NT2/D1 (cell line): Measurements from ENCODE around the gene CC2D2A.

Experiments used
- DNase-seq: peaks from one replicate; pipeline ENCODE4 v3.0.0-alpha.2; 2011; ENCODE audit warnings: low read depth, low spot score
- H3K27me3 ChIP-seq: 2 replicates; pipeline ENCODE4 v1.6.0; 2011; ENCODE audit warnings: mild to moderate bottlenecking; ENCODE audit not compliant: insufficient read length, insufficient read depth
- H3K36me3 ChIP-seq: 2 replicates; pipeline ENCODE4 v1.6.1; 2011; ENCODE audit warnings: mild to moderate bottlenecking, low read length, mixed read lengths; ENCODE audit not compliant: insufficient read depth, insufficient read length
- H3K4me1 ChIP-seq: 2 replicates; pipeline ENCODE4 v1.5.1; 2011; ENCODE audit not compliant: insufficient read depth, insufficient read length
- H3K4me3 ChIP-seq: 2 replicates; pipeline ENCODE4 v1.5.1; 2011; ENCODE audit warnings: low read depth; ENCODE audit not compliant: insufficient read length
- H3K9ac ChIP-seq: 2 replicates; pipeline ENCODE4 v1.6.0; 2011; ENCODE audit warnings: low read depth; ENCODE audit not compliant: insufficient read length
- H3K9me3 ChIP-seq: 2 replicates; pipeline ENCODE4 v1.5.1; 2011; ENCODE audit warnings: mild to moderate bottlenecking, low read length; ENCODE audit not compliant: insufficient read depth
- SUZ12 ChIP-seq: IDR thresholded peaks from 2 replicates; pipeline ENCODE4 v1.6.1; 2011; ENCODE audit not compliant: insufficient read length, insufficient read depth; ENCODE audit errors: extremely low read depth
- YY1 ChIP-seq: IDR thresholded peaks from 2 replicates; pipeline ENCODE4 v1.6.1; 2011; ENCODE audit not compliant: insufficient read length, insufficient read depth
- ZNF274 ChIP-seq: IDR thresholded peaks from 2 replicates; pipeline ENCODE4 v1.6.1; 2011; ENCODE audit warnings: mild to moderate bottlenecking, low read depth, low read length

The CC2D2A gene

DNA sequence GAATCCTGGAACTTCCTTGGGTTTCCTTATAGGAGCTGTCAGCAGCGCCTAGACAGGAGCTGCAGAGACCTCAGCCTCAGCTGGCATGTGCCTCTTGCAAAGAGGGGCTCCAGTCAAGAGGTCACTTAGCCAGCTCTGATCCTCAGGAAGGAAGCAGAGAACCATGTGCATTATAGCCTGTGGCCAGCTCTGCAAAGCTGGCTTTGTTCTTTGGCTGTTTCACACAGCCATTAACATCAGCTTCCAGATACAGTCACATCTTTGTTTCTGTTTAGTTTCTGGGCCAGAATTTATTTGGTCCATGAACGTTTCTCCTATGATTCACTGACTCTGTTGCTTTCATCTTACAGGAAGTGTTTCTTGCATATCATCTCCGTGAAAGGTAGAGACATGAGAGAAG lies 92.4 kb downstream of the CC2D2A start:
- no peak for DNase-seq
- H3K36me3 ChIP-seq, result peaks cover 49% of the 10 kb centered on the region
- no peak overlapping the region for H3K4me3 ChIP-seq
- H3K27me3 ChIP-seq, result no peaks in the 10 kb centered on the region
- no peaks in the 10 kb centered on the region for H3K4me1 ChIP-seq
- TF ChIP-seq YY1 (no peak), SUZ12 (no peak), ZNF274 (no peak)
- no peaks in the 10 kb centered on the region for H3K9me3 ChIP-seq
- H3K9ac ChIP-seq, result no peak overlapping the region

DNA sequence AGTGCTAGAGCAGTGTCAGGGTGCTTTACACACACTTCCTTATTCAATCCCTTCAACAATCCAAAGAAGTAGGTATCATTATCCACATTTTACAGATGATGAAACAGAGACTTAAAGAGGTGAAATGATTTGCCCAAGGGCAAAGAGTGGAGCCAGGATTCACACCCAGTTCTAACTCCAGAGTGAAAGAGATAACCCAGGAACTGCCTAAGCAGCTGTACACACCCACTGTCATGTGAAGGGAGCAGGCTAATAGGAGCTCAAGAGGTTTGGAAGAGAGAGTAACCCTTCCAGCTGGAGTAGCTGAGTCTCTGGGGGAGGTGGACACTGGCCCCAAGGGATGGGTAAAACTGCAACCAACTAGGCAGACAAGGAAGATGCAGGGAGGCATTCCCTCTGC lies 92.9 kb downstream of the CC2D2A start:
- Histone ChIP-seq H3K9ac (no peak overlapping the region), H3K4me3 (no peak overlapping the region), H3K4me1 (no peaks in the 10 kb centered on the region), H3K9me3 (no peaks in the 10 kb centered on the region), H3K27me3 (no peaks in the 10 kb centered on the region), H3K36me3 (peaks cover 53% of the 10 kb centered on the region)
- TF ChIP-seq ZNF274 (no peak), YY1 (no peak), SUZ12 (no peak)
- no peak for DNase-seq

DNA sequence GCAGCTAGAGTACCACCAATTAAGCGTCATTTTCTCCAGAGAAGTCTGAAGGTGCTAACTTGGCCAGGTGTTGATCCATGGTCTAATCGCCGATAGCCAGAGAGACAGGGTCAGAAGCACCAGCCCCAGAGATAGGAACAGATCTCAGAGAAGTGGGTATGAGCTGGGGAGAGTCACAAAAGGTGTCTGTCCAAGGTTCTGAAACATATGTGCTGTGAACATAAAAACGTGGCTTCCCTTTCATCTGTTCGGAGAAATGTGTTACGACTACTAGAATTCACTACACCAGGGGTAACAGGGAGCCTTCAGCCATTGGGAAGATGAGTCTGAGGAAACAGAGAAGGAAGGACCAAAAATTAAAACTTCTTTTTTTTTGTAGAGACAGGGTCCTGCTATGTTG lies 94.2 kb downstream of the CC2D2A start:
- no peak for TF ChIP-seq YY1
- TF ChIP-seq SUZ12, result no peak
- TF ChIP-seq ZNF274, result no peak

GRCh38 chr4:15568821-15569220 lies 99.1 kb downstream of the CC2D2A start:
- DNase-seq, result no peak
- TF ChIP-seq YY1 (no peak), SUZ12 (no peak), ZNF274 (no peak)

More for the DNA sequence above, 94.2 kb downstream of the CC2D2A start:
- Histone ChIP-seq H3K4me3 (no peak overlapping the region), H3K4me1 (no peaks in the 10 kb centered on the region), H3K9ac (no peak overlapping the region), H3K27me3 (no peaks in the 10 kb centered on the region), H3K9me3 (no peaks in the 10 kb centered on the region), H3K36me3 (peaks cover 56% of the 10 kb centered on the region)
- no peak for DNase-seq

GRCh38 chr4:15569746-15570145 lies 100.1 kb downstream of the CC2D2A start:
- H3K36me3 ChIP-seq, result peaks cover 54% of the 10 kb centered on the region

More at GRCh38 chr4:15568821-15569220, 99.1 kb downstream of the CC2D2A start:
- Histone ChIP-seq H3K9me3 (no peaks in the 10 kb centered on the region), H3K4me1 (no peaks in the 10 kb centered on the region), H3K27me3 (no peaks in the 10 kb centered on the region), H3K9ac (no peak overlapping the region), H3K4me3 (no peak overlapping the region), H3K36me3 (peaks cover 62% of the 10 kb centered on the region)

DNA sequence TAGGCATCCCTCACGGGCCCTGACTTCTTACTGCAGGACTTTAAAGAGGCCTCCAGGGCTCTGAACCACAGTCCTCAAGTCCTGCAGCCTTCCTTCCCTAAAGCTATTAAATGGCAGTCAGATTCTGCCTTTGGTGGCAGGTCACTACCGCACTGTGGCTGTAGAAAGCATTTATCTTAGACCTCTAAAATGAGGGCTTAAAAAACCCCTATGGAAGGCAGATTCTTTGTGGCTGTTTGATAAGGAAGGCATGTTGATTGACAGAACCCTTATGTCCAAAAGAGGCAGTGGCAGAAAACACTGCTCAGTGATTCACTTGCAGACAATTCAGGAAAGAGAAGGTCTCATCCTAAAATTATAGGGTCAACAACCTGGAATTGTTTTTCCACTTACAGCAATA lies 106.3 kb downstream of the CC2D2A start:
- Histone ChIP-seq H3K27me3 (no peaks in the 10 kb centered on the region), H3K9ac (no peak overlapping the region), H3K9me3 (no peaks in the 10 kb centered on the region), H3K4me3 (no peak overlapping the region), H3K36me3 (peaks cover 17% of the 10 kb centered on the region), H3K4me1 (no peaks in the 10 kb centered on the region)
- TF ChIP-seq ZNF274 (no peak), SUZ12 (no peak), YY1 (no peak)
- DNase-seq, result no peak

More at GRCh38 chr4:15569746-15570145, 100.1 kb downstream of the CC2D2A start:
- no peaks in the 10 kb centered on the region for H3K4me1 ChIP-seq
- no peak overlapping the region for H3K4me3 ChIP-seq
- no peak for DNase-seq
- no peaks in the 10 kb centered on the region for H3K27me3 ChIP-seq
- TF ChIP-seq YY1 (no peak), SUZ12 (no peak), ZNF274 (no peak)
- no peak overlapping the region for H3K9ac ChIP-seq
- H3K9me3 ChIP-seq, result no peaks in the 10 kb centered on the region

GRCh38 chr4:15577508-15577907 lies 107.8 kb downstream of the CC2D2A start:
- Histone ChIP-seq H3K9ac (no peak overlapping the region), H3K4me1 (no peaks in the 10 kb centered on the region), H3K36me3 (peaks cover 12% of the 10 kb centered on the region), H3K9me3 (no peaks in the 10 kb centered on the region), H3K27me3 (no peaks in the 10 kb centered on the region), H3K4me3 (no peak overlapping the region)
- DNase-seq, result no peak
- TF ChIP-seq SUZ12 (no peak), YY1 (no peak), ZNF274 (no peak)

DNA sequence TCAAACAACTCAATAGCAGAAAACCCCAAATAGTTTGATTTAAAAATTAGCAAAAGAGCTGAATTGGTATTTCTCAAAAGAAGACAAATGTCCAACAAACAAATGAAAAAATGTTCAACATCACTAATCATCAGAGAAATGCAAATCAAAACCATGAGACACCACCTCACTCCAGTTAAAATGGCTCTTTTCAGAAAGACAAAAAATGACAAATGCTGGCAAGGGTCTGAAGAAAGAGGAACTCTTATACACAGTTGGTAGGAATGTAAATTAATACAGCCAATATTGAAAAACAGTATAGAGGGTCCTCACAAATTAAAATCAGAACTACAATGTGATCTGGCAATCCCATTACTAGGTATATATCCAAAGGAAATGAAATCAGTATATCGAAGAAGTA lies 115.1 kb downstream of the CC2D2A start:
- peaks cover 16% of the 10 kb centered on the region for H3K36me3 ChIP-seq
- H3K4me1 ChIP-seq, result no peaks in the 10 kb centered on the region
- H3K9ac ChIP-seq, result no peak overlapping the region
- no peak for DNase-seq
- H3K9me3 ChIP-seq, result no peaks in the 10 kb centered on the region
- no peak for TF ChIP-seq YY1
- TF ChIP-seq SUZ12, result no peak
- TF ChIP-seq ZNF274, result no peak
- H3K27me3 ChIP-seq, result no peaks in the 10 kb centered on the region
- H3K4me3 ChIP-seq, result no peak overlapping the region
